CD14-positive monocyte (primary cell): ENCODE data around the gene XIRP2. TPM values are rescaled to one million over a fixed set of nuclear protein-coding genes. Genes with fewer than 3 reads are reported as not detected.

Experiments
- DNase-seq, 3 donors: peaks; one replicate each; pipeline ENCODE4 v3.0.0-alpha.2; 2011 to 2022
- H2AFZ ChIP-seq: 2 replicates; pipeline ENCODE4 v1.6.0; 2012; ENCODE audit warnings: mild to moderate bottlenecking, low read depth, low read length, inconsistent platforms; ENCODE audit not compliant: insufficient read depth, poor library complexity, severe bottlenecking
- H3K27ac ChIP-seq, 2 donors: 1 replicate in 1 of 2; 2 replicates in 1 of 2; pipeline ENCODE4 v1.5.1; 2012 to 2013; ENCODE audit warnings: low read length in 2 of 2, control low read depth in 1 of 2, inconsistent platforms in 1 of 2, low read depth in 1 of 2, mild to moderate bottlenecking in 1 of 2
- H3K27me3 ChIP-seq, 2 donors: one replicate each; pipeline versions ENCODE4 v1.6.0 to v1.6.1; 2011 to 2013; ENCODE audit warnings: low read length in 2 of 2; ENCODE audit not compliant: control insufficient read depth in 2 of 2, insufficient read depth in 2 of 2
- H3K36me3 ChIP-seq, 2 donors: replicated peaks in 1 of 2; 1 replicate in 1 of 2; 2 replicates in 1 of 2; pipeline versions ENCODE4 v1.5.1 to v1.6.1; 2012 to 2013; ENCODE audit warnings: low read length in 2 of 2, control low read depth in 1 of 2, inconsistent platforms in 1 of 2, mild to moderate bottlenecking in 1 of 2; ENCODE audit not compliant: insufficient read depth in 2 of 2, control insufficient read depth in 1 of 2
- H3K4me1 ChIP-seq, 2 donors: 1 replicate in 1 of 2; 2 replicates in 1 of 2; pipeline versions ENCODE4 v1.5.1 to v1.6.1; 2012 to 2013; ENCODE audit warnings: low read length in 2 of 2, control low read depth in 1 of 2, inconsistent platforms in 1 of 2, mild to moderate bottlenecking in 1 of 2, moderate library complexity in 1 of 2; ENCODE audit not compliant: insufficient read depth in 2 of 2, control insufficient read depth in 1 of 2
- H3K4me2 ChIP-seq: replicated peaks from 2 replicates; pipeline ENCODE3; 2012; ENCODE audit warnings: low read length, moderate library complexity, mild to moderate bottlenecking; ENCODE audit not compliant: poor library complexity, severe bottlenecking; ENCODE audit errors: extremely low read depth
- H3K4me3 ChIP-seq, 3 experiments: fragments of 200-600 bp in 1 of 3; sonication (generic) in 1 of 3; replicated peaks in 1 of 3; 1 replicate in 2 of 3; 2 replicates in 1 of 3; pipeline ENCODE4 v1.5.1; 2011 to 2013; ENCODE audit warnings: low read length in 3 of 3, mild to moderate bottlenecking in 3 of 3, control low read depth in 2 of 3, low read depth in 2 of 3, inconsistent platforms in 1 of 3, moderate library complexity in 1 of 3
- H3K79me2 ChIP-seq: 2 replicates; pipeline ENCODE4 v1.6.0; 2012; ENCODE audit warnings: mild to moderate bottlenecking, control low read depth, inconsistent platforms, low read length, moderate library complexity; ENCODE audit not compliant: insufficient read depth
- H3K9ac ChIP-seq: 2 replicates; pipeline ENCODE4 v1.6.0; 2017; ENCODE audit warnings: low read length, mild to moderate bottlenecking; ENCODE audit not compliant: insufficient read depth, poor library complexity, severe bottlenecking
- H3K9me3 ChIP-seq, 2 donors: replicated peaks in 1 of 2; 1 replicate in 1 of 2; 2 replicates in 1 of 2; pipeline versions ENCODE4 v1.5.1 to v1.6.1; 2012 to 2013; ENCODE audit warnings: low read length in 2 of 2, control low read depth in 1 of 2; ENCODE audit not compliant: control insufficient read depth in 1 of 2, insufficient read depth in 1 of 2
- H4K20me1 ChIP-seq: 2 replicates; pipeline ENCODE4 v1.6.0; 2012; ENCODE audit warnings: mild to moderate bottlenecking, low read length, control low read depth, moderate library complexity; ENCODE audit not compliant: insufficient read depth
- H3K27ac Mint-ChIP-seq, 7 donors: one replicate each; pipeline ENCODE4 v1.8.0; 2020; ENCODE audit warnings: mild to moderate bottlenecking in 7 of 7, mixed read lengths in 7 of 7, moderate library complexity in 6 of 7, inconsistent platforms in 2 of 7
- H3K27me3 Mint-ChIP-seq, 3 donors: one replicate each; pipeline ENCODE4 v1.8.0; 2021 to 2022; ENCODE audit warnings: low read depth in 3 of 3, mild to moderate bottlenecking in 3 of 3, mixed read lengths in 3 of 3, moderate library complexity in 3 of 3, inconsistent platforms in 1 of 3
- H3K36me3 Mint-ChIP-seq, 2 donors: one replicate each; pipeline ENCODE4 v1.8.0; 2020; ENCODE audit warnings: mixed read lengths in 2 of 2, inconsistent platforms in 1 of 2, mild to moderate bottlenecking in 1 of 2
- H3K4me1 Mint-ChIP-seq: one replicate; pipeline ENCODE4 v1.8.0; 2020; ENCODE audit warnings: mild to moderate bottlenecking, mixed read lengths
- H3K4me3 Mint-ChIP-seq, 2 donors: one replicate each; pipeline ENCODE4 v1.8.0; 2020; ENCODE audit warnings: mild to moderate bottlenecking in 2 of 2, mixed read lengths in 2 of 2, moderate library complexity in 1 of 2
- H3K9me3 Mint-ChIP-seq, 7 donors: one replicate each; pipeline ENCODE4 v1.8.0; 2020 to 2022; ENCODE audit warnings: mixed read lengths in 7 of 7, mild to moderate bottlenecking in 6 of 7, moderate library complexity in 6 of 7, inconsistent platforms in 2 of 7
- CTCF ChIP-seq: fragments of 200-600 bp; IDR thresholded peaks from one replicate; pipeline ENCODE4 v1.8.0; 2022; ENCODE audit warnings: antibody characterized with exemption, mild to moderate bottlenecking
- WGBS: methylation state at CpG from one replicate; pipeline ENCODE4 v1.1.5; 2013; ENCODE audit warnings: missing lambda C conversion rate; ENCODE audit not compliant: insufficient coverage; 5-methylcytosine and 5-hydroxymethylcytosine counted together
- intact Hi-C, 2 donors: fragments of 100-400 bp; cut with micrococcal nuclease; formaldehyde crosslinking; loops; one replicate each; pipeline versions ENCODE4 v1.15.0 to v1.15.1; 2023
- polyA plus RNA-seq, 3 donors: library from polyadenylated mRNA; depleted of rRNA in 1 of 3; unstranded in 2 of 3; stranded (reverse) in 1 of 3; fragments of 300-500 nt in 2 of 3; fragments of >200 nt in 1 of 3; fragmentation: Illumina TruSeq in 2 of 3; gene quantifications; 1 replicate in 2 of 3; 2 replicates in 1 of 3; pipeline ENCODE4 v1.2.3, GENCODE V29; 2012 to 2021

The XIRP2 gene
- polyA plus RNA-seq, 3 donors: not detected

- Histone ChIP-seq H3K79me2 (no peaks in the 10 kb centered on the region), H3K4me3 (no peak overlapping the region), H3K4me1 (no peaks in the 10 kb centered on the region), H3K9me3 (no peaks in the 10 kb centered on the region), H3K36me3 (no peaks in the 10 kb centered on the region), H3K27ac (no peak overlapping the region), H4K20me1 (no peaks in the 10 kb centered on the region), H3K4me2 (no peak overlapping the region), H3K9ac (no peak overlapping the region), H3K27me3 (no peaks in the 10 kb centered on the region), H2AFZ (no peak overlapping the region)
- Mint-ChIP-seq H3K4me1 (peaks cover 2% of the 10 kb centered on the region), H3K27ac (no peak overlapping the region), H3K9me3 (peaks cover 0 to 8% (median 4%) of the 10 kb centered on the region in 7 donors), H3K27me3 (no peaks in the 10 kb centered on the region), H3K36me3 (no peaks in the 10 kb centered on the region), H3K4me3 (no peak overlapping the region)
- TF ChIP-seq CTCF: no peak
- intact Hi-C loops: no loop called here
- DNase-seq: no peak
Measured at GRCh38 chr2:167110345-167110744, 222.1 kb downstream of the XIRP2 start.

GRCh38 chr2:167114018-167114417, 225.7 kb downstream of the XIRP2 start:
- Mint-ChIP-seq H3K27ac (no peak overlapping the region), H3K27me3 (peaks cover 0 to 1% (median 0%) of the 10 kb centered on the region in 3 donors)
- WGBS: no CpG with 5 or more reads among the region's 4 CpGs

More at GRCh38 chr2:167114018-167114417, 225.7 kb downstream of the XIRP2 start:
- Histone ChIP-seq H3K27me3 (no peaks in the 10 kb centered on the region), H3K9me3 (no peaks in the 10 kb centered on the region), H4K20me1 (no peaks in the 10 kb centered on the region), H3K4me3 (no peak overlapping the region), H3K9ac (no peak overlapping the region), H3K79me2 (no peaks in the 10 kb centered on the region), H3K36me3 (no peaks in the 10 kb centered on the region), H3K4me2 (no peak overlapping the region), H3K27ac (no peak overlapping the region), H3K4me1 (no peaks in the 10 kb centered on the region), H2AFZ (no peak overlapping the region)
- no peaks in the 10 kb centered on the region for H3K36me3 Mint-ChIP-seq
- no peak overlapping the region for H3K4me3 Mint-ChIP-seq
- peaks cover 2% of the 10 kb centered on the region for H3K4me1 Mint-ChIP-seq
- no peak for TF ChIP-seq CTCF
- H3K9me3 Mint-ChIP-seq: peaks cover 0 to 7% (median 2%) of the 10 kb centered on the region in 7 donors
- no peak for DNase-seq
- intact Hi-C loops: no loop called here
